SH-SY5Y (cell line): ENCODE data around the gene NSL1.

ENCODE experiments used
- GATA2 ChIP-seq: IDR thresholded peaks from 2 replicates; pipeline ENCODE4 v1.6.1; 2011; ENCODE audit warnings: mild to moderate bottlenecking, low read depth, low read length
- GATA3 ChIP-seq: IDR thresholded peaks from 2 replicates; pipeline ENCODE4 v1.6.1; 2011; ENCODE audit warnings: low read depth, mild to moderate bottlenecking, low read length, moderate library complexity

NSL1 gene

DNA sequence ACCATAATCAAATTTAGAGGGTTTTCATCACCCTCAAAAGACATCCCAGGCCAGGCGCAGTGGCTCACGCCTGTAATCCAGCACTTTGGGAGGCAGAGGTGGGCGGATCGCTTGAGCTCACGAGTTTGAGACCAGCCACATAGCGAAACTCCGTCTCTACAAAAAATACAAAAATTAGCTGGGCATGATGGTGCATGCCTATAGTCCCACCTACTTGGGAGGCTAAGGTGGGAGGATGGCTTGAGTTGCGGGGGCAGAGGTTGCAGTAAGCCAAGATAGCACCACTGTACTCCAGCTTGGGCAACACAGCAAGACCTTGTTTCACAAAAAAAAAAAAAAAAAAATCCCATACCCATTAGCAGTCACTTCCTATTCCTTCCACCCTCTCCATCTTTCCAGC, 58.5 kb downstream of the NSL1 start:
- no peak for TF ChIP-seq GATA2
- TF ChIP-seq GATA3: no peak

DNA sequence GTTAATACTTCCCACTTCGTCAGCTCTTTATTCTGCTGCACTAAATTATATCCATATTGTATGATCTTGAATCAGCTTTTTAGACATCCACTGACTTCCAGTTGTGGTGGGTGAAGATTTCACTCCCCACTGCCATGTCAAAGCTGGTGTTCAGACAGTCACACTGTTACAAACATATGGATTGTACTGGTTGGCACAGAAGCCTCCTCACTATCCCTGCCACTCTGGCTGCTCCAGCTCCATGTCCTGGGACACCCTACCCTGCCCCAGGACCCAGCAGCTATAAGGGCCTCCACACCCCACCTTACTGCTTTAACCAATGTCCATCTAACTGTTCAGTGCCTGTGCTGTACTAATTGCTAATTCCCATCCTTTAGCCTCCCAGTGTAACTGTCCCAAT, 59.9 kb downstream of the NSL1 start:
- TF ChIP-seq GATA2: no peak
- TF ChIP-seq GATA3: no peak

DNA sequence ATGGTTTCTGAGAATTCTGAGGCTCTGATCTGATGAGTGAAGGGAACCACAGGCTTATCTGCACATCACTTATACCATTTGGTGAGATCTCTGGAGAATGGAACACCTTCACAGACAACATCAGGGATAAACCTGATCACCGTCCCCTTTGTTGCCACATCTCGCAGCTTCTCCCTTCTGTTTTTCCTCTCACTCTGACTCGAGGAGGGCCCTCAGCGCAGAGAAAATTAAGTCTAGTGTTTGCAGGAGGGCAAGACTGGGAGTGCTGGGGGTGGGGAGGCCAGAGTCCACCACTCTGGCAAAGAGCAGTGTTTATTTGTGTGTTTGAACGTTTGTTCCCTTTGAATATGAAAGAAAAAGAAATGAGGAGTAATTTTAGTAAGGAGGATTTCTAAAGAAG, 63.0 kb downstream of the NSL1 start:
- TF ChIP-seq GATA3 (no peak), GATA2 (no peak)

DNA sequence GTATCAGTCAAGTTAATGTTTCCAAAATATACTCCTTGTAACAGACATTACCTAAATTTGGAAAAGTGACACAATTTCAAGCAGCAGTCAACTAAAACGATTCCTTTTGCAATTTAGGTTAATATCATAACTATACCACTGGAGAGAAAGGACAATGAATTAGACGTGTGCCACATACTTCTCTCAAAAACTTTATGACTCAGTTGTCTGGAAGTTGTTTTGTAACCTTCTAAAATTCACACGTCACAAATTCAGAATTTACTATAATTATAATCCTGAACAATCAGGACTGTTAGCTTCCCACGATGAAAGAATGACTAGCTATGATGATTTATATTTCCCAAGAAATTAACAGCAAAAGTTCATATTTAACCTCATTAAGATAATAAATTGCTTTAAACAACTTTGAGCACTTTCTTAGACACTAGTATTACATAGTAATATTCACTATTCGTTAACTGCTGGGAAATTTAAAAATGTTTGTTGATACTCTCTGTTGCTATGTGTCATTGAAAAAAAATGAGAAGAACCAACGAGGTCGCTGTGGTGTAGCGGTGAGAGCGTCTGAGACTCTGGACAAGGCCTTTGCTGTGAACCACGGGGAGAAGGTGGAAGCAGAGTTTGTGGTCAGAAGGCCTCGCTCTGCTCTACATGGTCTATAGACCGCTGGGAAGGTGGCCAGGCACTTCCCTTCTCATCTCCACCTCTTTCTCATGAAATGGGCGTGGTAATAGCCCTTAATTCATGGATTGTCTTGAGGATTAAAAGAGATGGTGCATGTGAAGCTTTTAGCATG, 64.0 kb downstream of the NSL1 start:
- TF ChIP-seq GATA3 (no peak), GATA2 (no peak)

DNA sequence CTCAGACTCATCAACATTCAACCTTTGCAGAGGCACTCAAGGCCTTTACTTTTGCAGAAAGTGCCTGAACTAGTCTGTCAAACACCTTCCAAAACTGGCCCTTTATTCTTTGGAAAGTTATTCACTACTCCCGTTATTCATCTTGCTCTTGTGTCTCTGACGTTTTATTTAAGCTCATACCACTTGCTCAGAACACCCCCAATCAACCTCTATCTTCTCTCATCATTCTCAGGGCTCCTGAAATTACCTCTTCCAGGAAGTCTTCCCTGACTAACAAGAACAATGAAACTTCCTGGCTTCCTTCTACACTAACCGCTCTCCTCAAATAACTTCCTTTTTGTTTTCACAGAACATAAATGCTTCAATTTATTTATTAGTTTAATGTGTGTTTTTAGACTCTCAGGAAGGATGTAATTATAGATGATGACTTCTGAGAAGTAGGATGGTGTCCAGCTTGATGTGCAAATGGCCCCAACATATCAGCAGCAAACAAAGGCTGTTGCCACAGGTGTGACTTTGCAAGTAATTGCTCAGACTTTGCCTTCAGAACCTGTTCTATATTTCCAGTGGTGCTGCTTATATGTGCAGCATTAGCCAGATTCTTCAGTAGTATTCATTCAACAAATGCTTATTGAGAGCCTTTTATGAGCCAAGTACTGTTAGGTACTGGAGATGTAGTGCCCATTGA, 69.2 kb downstream of the NSL1 start:
- TF ChIP-seq GATA3: no peak
- no peak for TF ChIP-seq GATA2

DNA sequence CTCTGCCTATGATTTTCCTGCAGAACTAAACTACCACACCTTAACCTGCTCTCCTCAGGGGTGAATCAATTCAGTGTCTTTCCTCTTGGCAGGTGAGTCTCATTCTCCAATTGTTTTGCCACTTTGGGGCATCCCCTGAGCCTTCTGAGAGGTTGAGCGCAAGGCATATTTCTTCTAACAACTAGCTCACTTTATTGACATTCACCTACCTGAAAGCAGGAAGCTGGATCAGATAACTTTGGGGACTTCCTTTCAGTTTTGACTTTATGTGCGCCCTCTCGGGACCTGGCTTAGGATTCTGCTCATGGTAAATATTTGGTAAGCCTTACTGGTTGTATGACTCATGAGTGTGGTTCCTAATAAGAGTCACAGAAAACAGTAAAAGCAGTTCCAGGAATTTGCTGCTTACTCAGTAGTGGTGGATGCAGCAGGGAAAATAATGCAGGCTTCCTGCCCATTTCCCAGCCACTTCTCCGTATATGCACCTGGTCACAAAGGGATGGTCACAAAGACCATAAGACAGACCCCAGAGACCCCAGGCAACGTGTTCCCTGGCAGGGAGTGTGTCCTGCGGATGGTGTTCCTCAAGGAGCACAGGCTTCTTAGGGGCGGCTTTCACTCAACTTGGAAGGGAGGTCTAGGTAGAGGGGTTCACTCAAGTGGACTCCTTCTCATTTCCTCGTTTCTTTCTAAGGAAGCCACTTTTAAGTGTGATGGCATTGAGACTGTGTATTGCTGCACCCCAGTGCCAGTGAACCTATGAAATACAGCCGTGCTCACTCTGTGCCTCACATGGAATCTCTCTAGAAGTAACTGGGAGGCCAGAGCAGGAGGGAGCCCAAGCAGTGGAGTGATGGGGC, 70.0 kb downstream of the NSL1 start:
- no peak for TF ChIP-seq GATA3

DNA sequence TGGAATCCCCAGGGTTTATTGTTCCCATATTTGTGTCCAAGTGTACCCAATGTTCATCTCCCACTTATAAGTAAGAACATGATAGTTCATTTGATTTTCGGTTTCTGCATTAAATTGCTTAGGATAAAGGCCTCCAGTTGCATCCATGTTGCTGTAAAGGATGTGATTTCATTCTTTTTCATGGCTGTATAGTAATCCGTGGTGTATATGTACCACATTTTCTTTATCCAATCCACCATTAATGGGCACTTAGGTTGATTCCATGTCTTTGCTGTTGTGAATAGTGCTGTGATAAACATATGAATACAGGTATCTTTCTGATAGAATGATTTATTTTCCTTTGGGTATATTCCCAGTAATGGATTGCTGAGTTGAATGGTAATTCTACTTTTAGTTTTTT, 71.9 kb downstream of the NSL1 start:
- TF ChIP-seq GATA2: no peak
- no peak for TF ChIP-seq GATA3

DNA sequence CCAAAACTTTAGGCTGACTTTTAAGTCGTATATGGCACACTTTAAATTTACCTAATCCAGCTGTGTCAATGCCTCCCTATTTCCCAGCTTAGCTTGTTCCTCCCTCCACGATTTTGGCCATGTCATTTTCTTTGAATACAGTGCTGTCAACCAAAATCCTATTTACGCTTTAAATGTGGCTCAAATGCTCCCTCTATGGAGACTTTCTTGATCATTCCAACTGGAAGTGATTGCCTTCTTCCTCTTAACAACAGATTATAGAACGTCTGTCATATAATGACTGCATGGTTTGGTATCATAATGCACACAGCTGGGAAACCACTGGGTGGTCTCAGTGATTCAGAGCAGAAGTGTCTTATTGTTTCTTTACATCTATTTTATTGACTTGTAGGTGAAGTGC, 73.1 kb downstream of the NSL1 start:
- TF ChIP-seq GATA3 (no peak), GATA2 (no peak)

DNA sequence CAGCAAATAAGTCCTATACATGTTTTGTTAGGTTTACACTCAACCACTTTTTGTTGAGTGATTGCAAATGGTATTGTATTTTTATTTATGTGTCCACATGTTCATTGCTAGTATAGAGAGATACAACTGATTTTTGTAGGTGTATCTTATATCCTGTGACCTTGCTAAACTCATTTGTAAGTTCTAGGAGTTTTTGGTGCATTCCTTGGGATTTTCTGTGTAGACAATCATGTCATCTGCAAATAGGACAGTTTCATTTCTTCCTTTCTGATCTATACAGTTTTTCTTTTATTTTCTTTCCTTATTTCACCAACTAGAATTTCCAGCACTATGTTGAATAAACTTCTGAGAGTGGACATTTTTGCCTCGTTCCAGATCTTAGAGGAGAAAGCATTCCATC, 75.4 kb downstream of the NSL1 start:
- TF ChIP-seq GATA3 (no peak), GATA2 (no peak)

DNA sequence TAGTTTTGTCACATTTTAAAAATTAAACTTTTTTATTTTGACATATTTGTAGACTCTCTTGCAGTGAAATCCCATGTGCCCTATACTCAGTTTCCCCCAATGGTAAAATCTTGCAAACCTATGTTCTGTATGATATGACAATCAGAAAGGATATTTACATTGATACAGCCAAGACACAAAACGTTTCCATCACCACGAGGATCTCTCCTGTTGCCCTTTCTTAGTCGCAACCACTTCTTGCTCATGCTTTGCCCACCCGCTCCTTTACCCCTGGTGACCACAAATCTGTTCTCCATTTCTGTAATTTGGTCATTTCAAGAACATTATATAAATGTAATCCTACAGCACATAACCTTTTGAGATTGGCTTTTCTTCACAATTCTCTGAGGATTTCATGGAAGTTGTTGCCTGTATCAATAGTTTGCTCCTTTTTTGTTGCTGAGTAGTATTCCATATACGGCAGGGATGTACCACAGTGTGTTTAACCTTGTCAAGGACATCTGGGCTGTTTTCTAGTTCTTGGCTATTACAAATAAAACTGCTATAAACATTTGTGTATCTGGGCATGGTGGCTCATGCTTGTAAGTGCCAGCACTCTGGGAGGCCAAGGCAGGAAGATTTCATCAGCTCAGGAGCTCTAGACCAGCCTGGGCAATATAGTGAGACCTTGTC, 78.0 kb downstream of the NSL1 start:
- TF ChIP-seq GATA3: no peak
- TF ChIP-seq GATA2: no peak

DNA sequence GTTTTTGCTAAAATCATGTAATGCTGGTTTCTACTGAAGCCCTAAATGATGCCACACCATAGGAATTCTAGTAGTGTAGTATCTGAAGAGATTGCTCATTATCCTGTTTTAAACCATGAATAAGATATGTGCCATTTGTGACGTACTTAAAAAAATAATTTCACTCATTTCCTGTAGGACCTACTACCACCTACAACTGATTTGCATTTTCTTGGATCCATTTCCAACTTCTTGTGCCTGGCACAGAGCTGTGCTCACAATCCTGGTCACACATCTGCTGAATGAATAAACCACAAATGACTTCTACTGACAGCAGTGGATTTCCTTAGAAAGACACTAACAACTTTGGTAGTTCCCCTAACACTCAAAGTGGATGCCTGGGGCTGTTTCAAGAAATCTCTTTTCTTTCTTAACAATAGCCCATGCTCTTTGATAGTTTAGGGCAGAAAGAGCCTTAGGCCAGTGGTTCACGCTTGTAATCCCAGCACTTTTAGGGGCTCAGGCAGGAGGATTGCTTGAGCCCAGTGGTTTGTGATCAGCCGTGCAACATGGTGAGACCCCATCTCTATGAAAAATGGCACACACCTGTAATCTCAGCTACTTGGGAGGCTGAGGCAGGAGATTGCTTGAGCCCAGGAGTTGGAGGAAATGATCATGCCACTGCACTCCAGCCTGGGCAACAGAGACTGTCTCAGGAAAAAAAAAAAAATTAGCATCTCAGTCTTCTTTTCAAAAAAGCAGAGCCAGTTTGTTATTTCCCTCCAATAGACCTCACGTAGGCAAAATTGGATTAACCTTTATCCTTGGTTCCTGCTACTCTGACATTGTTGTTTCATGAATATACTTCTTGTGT, 78.9 kb downstream of the NSL1 start:
- TF ChIP-seq GATA2 (no peak), GATA3 (no peak)

DNA sequence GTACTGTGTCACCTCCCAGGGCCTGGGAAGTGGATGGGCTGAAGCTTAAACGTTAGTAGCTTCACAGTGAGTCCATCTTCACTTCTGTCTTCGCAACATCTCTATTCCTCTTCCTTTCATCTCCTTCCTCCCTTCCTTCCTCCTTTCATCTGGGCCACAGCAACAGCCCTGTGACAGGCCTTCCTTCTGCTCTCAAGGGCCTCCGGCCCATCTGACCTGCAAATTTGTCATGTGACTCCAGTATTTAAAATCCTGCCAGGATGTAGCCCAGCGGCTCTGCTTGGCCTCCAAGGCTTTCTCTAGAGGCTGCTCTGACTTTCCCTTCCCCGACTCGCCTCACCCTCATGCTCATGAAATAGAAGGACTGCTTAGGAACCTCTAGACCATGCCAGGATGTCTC, 81.0 kb downstream of the NSL1 start:
- TF ChIP-seq GATA2 (no peak), GATA3 (no peak)

DNA sequence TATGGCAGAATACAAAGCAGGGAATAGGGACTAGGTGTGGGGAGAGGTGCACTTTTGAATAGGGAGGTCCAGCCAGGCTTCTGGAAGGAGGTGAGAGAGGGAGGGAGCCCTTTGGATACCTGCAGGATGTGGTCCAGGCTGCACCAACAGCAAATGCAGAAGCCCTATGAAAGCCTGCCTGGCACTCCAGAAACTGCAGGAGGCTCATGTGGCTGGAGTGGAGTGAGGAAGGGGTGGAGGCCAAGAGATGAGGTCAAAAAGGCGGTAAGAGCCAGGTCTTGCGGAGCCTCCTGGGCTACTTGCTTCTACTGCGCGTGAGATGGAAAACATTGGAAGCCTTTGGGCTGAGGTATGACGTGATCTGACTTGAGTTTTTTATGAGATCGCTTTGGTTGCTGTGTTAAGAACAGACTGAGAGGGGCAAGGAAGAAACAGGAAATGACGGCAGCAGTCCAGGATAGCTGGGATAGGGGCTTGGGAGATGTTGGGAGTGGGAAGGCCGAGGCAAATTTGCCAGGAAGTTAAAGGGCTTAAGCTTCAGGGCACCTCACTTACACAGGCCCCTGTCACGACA, 87.5 kb downstream of the NSL1 start:
- TF ChIP-seq GATA3: no peak
- TF ChIP-seq GATA2: no peak
